Measurements from ENCODE around the gene HAUS7. TPM values are rescaled to one million over a fixed set of nuclear protein-coding genes. Genes with fewer than 3 reads are reported as not detected.

The HAUS7 gene
- total RNA-seq, 1 donor from 2014 or later = 31.3 TPM

GRCh38 chrX:153446950-153447580, 23.3 kb downstream of the HAUS7 start:
- H3K36me3 Mint-ChIP-seq (ENCODE audit: low read depth) = no peaks in the 10 kb centered on the region
- no peaks in the 10 kb centered on the region for H3K27me3 Mint-ChIP-seq (ENCODE audit: low read depth)
- no peaks in the 10 kb centered on the region for H3K9me3 Mint-ChIP-seq (ENCODE audit: low read depth)
- H3K4me3 Mint-ChIP-seq (ENCODE audit: unreplicated experiment) = no peak overlapping the region
- peak; percentile 91 for DNase-seq (ENCODE audit: low spot score)
- no peaks in the 10 kb centered on the region for H3K4me1 Mint-ChIP-seq (ENCODE audit: low read depth)
- H3K27ac Mint-ChIP-seq (ENCODE audit: unreplicated experiment) = no peak overlapping the region
- TF ChIP-seq CTCF (IDR thresholded peaks at IDR 0.05) = no peak

GRCh38 chrX:153446636-153446936, 23.8 kb downstream of the HAUS7 start:
- no peaks in the 10 kb centered on the region for H3K9me3 Mint-ChIP-seq (ENCODE audit: low read depth)

GRCh38 chrX:153445856-153446635, 24.3 kb downstream of the HAUS7 start, which contains the start of gene TREX2:
TSS of gene TREX2 (minus strand) at chrX:153446056. CDS start at chrX:153445430, 626 bp downstream.
- Mint-ChIP-seq H3K27me3 (ENCODE audit: low read depth) (peaks cover 2% of the 10 kb centered on the region), H3K4me3 (ENCODE audit: unreplicated experiment) (no peak within 1 kb of the TSS), H3K9me3 (ENCODE audit: low read depth) (no peaks in the 10 kb centered on the region), H3K36me3 (ENCODE audit: low read depth) (no peaks in the 10 kb centered on the region), H3K4me1 (ENCODE audit: low read depth) (no peaks in the 10 kb centered on the region), H3K27ac (ENCODE audit: unreplicated experiment) (no peak within 1 kb of the TSS)
- peak; percentile 84 for DNase-seq (ENCODE audit: low spot score)
- TF ChIP-seq CTCF (IDR thresholded peaks at IDR 0.05) = no peak

More at GRCh38 chrX:153446636-153446936, 23.8 kb downstream of the HAUS7 start:
- no peak for DNase-seq (ENCODE audit: low spot score)
- Mint-ChIP-seq H3K27me3 (ENCODE audit: low read depth) (no peaks in the 10 kb centered on the region), H3K4me3 (ENCODE audit: unreplicated experiment) (no peak overlapping the region), H3K27ac (ENCODE audit: unreplicated experiment) (no peak overlapping the region), H3K36me3 (ENCODE audit: low read depth) (no peaks in the 10 kb centered on the region), H3K4me1 (ENCODE audit: low read depth) (no peaks in the 10 kb centered on the region)
- TF ChIP-seq CTCF (IDR thresholded peaks at IDR 0.05) = no peak

- TF ChIP-seq CTCF (IDR thresholded peaks at IDR 0.05) = no peak
- Mint-ChIP-seq H3K27me3 (ENCODE audit: low read depth) (peaks cover 2% of the 10 kb centered on the region), H3K9me3 (ENCODE audit: low read depth) (no peaks in the 10 kb centered on the region), H3K4me1 (ENCODE audit: low read depth) (no peaks in the 10 kb centered on the region), H3K36me3 (ENCODE audit: low read depth) (no peaks in the 10 kb centered on the region), H3K4me3 (ENCODE audit: unreplicated experiment) (no peak overlapping the region), H3K27ac (ENCODE audit: unreplicated experiment) (no peak overlapping the region)
- DNase-seq (ENCODE audit: low spot score) = peak; percentile 93
These were observed 25.1 kb downstream of the HAUS7 start for GRCh38 chrX:153445106-153445855.

DNA sequence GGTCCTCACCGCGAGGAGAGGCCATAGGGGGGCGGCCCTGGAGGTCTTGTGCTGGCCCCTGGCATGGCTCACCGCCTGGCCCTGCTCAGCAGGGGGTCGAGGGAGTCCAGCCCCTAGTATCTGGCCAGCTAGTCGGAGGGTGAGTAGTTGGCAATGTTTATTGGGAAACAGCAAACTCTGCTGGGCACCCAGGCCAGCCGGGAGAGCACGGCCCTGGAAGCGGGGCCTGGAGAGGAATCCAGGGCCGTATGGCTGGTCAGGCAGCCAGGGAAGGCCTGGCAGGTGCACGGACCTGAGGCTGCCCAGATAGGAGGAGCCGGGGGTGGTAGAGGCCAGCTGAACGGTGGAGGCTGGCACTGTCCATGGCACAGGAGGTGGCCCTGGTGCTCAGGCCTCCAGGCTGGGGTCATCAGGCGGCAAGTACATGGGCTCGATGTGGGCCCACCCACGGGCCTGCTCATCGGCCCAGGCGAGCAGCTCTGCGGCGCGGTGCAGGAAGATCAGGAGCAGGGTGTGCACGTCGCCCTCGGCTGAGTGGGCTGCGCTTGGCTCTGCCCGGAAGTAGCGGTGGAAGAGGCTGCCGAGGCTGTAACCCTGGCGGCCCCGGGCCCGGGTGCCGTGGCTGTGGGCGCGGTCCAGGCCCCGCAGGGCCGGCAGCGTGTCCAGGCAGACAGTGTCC, 25.9 kb downstream of the HAUS7 start:
- Mint-ChIP-seq H3K27me3 (ENCODE audit: low read depth) (peaks cover 5% of the 10 kb centered on the region), H3K36me3 (ENCODE audit: low read depth) (no peaks in the 10 kb centered on the region), H3K4me1 (ENCODE audit: low read depth) (no peaks in the 10 kb centered on the region), H3K27ac (ENCODE audit: unreplicated experiment) (no peak overlapping the region), H3K4me3 (ENCODE audit: unreplicated experiment) (no peak overlapping the region), H3K9me3 (ENCODE audit: low read depth) (no peaks in the 10 kb centered on the region)
- no peak for TF ChIP-seq CTCF (IDR thresholded peaks at IDR 0.05)
- DNase-seq (ENCODE audit: low spot score) = no peak
